Measurements from ENCODE around the gene RNF145.
"Not testable (repeated sequence)": the region's sequence is repeated elsewhere in the genome, so short reads cannot be mapped to it uniquely, and the experiment has no call there.

GRCh38 chr5:159118958-159119659 lies 90.2 kb downstream of the RNF145 start:
- TF ChIP-seq CTCF (IDR thresholded peaks at IDR 0.05); ZFX (IDR thresholded peaks at IDR 0.05; ENCODE audit: borderline replicate concordance): not testable (repeated sequence)
